GM15510 (cell line): Measurements from ENCODE around the gene AOPEP.

Experiments
- POLR2A ChIP-seq: IDR thresholded peaks from 3 replicates; pipeline ENCODE4 v1.6.1; 2011; ENCODE audit warnings: borderline replicate concordance; ENCODE audit not compliant: insufficient read length; ENCODE audit errors: extremely low read depth

The AOPEP gene

DNA sequence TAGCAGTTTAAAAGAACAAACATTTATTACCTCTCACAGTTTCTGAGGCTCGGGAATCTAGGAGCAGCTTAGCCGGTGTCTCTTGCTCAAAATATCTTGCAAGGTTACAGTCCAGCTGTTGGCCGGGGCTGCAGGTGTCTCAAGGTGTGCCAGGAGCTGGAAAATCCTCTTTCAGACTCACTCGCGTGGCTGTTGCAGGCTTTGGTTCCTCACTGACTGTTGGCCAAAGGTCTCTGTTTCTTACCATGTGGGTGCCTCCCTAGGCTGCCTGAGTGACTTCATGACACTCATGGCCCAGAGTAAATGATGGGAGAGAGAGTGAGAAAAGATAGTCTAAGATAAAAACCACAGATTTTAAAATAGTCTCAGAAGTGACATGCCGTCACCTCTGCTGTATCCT is 43.8 kb downstream of the AOPEP start:
- TF ChIP-seq POLR2A: no peak

DNA sequence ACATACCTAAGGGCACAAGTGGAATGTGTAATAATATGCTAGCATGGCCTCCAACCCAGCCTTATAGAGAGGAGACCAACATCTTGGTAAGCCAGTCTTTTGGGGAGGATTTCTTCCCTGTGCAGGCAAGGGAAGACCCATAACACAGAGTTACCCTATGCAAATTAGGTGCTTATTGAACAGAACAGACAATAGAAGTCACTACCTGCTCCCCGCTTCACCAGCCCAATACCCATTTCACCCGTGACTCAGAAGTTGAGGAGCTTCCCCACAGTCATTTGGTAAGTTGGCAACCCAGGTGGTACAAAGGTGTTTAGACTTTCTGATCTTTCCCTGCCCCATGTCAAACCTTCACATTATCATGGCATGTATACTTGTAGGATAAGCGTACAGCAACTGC is 44.6 kb downstream of the AOPEP start:
- TF ChIP-seq POLR2A: no peak

DNA sequence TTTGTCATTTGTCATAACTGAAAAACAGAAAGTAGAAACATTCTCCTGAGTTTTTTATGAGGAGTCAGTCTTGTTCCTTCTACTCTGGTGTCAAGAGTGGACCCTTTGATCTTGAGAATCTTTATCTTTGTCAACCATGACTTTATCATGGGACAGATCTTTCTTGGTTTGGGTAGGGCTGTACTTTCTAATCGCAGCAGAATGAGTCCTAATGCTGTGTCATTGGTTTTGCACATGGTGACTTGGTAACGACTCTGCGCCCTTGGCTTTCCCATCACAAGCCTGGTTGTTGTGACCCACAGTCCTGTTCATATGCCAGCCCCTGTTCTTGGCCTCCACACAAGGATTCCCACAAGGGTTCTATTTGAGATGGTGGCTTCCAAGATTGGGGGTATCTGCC is 45.6 kb downstream of the AOPEP start:
- TF ChIP-seq POLR2A: no peak

DNA sequence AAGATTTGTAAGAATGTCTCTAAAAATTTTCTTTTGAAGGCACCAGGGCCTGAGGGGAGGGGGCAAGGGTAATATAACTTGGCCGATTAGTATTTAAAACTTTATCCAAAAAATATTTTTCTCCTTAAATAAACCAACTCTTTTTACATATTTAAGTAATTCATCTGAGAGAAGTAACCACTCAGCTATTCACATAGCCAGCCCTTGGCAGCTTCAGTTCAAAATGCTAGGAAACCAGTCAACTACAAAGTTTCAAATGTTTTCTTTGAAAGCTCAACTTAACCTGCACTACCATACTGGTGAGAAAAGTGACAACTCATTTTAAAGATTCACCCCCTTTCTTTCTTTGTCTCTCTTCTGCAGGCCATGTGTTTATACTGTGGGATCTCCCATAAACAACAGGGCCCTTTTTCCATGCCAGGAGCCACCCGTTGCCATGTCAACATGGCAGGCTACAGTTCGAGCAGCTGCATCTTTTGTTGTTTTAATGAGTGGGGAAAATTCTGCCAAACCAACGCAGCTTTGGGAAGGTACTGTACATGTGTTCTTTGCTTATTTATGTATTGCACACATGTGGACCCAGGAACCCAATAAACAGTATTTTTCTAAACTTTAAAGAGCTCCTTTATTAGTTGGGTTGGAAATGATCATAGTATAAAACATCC is 46.3 kb downstream of the AOPEP start:
- TF ChIP-seq POLR2A: no peak

DNA sequence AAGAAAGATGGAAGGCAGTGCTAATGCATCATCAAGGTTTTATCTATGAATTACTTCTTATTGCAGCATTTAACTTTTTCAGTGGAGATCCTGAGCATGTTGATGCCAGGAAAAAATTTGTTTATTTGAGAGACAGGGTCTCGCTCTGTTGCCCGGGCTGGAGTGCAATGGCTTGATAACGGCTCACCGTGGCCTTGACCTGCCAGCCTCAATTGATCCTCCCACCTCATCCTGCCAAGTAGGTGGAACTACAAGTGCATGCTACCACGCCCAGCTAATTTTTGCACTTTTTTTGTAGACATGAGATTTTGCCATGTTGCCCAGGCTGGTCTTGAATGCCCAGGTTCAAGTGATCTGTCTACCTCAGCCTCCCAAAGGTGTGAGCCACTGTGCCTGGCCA is 47.2 kb downstream of the AOPEP start:
- no peak for TF ChIP-seq POLR2A

DNA sequence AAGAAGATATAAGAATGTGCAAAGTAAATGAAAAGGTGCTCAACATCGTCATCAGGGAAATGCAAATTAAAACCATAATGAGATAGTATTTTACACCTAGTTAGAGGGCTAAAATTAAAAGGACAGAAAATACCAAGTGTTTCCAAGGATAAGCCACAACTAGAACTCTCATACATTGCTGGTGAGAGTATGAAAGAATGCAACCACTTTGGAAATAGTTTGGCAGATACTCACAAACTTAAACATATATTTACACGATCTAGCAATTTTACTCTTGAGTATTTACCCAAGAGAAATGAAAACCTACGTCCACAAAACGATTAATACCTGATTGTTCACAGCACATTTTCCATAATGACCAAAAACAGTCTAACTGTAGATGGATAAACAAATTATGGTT is 51.5 kb downstream of the AOPEP start:
- no peak for TF ChIP-seq POLR2A

DNA sequence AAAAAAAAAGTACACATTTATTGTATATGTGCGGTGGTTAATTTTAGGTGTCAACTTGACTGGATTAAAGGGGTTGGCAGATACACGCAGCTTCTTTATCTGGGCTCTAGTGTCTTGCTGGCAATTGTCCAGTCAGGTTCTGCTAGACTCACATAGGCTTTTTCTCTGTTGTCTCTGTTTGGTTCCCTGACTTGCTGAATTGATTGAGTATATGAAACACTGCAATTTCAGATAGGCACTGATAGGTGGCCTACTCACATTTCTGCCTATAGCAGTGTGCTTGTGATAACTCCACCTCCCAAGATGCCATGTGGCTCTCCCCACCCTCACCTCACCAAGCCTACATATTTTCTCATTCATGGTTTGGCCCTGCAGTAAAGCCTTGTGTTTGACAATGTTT is 52.5 kb downstream of the AOPEP start:
- TF ChIP-seq POLR2A: no peak

DNA sequence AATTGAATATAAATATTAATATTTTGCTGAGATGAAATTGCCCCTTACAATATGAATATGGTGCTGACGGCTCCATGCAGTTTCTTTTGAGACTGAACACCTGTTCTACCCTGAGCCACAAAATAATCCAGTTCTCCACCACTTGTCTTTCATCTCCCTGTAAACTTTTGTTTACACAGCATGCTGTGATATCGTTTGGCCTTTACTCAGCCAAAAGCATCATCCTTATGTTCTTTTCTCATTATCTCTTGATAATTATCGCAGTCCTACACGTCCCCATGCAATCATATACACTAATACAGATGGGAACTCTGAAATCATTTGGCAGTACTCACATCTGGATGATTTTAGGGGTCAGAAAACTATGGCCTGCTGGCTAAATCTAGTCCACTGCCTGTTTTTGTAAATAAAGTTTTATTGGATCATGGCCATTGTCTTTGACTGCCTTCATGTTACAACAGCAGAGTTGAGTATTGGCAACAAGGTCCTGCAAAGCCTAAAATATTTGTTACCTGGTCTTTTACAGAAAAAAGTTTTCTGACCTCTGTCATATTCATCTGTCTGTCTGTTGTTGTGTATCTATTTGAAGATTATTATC is 53.3 kb downstream of the AOPEP start:
- no peak for TF ChIP-seq POLR2A

DNA sequence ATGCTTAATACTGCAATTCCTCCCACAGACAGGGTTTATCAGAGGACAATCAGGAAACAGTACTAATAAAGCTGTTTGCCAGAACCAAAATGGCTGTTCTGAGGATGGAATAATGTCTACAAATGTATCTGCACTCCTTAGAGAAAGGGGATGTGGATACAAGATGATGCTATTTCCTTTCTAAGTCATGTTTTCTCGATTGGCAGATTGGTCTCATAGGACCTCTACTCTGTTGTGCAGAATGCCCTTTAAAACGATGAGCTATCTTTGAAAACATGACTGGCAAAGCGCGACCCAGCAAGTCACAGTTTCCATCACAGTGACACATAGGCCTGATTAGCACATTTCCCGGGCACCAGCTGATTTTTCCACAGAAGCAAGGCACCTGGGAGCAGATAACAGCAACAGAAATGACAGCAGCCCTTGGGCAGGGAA is 54.0 kb downstream of the AOPEP start:
- TF ChIP-seq POLR2A: no peak

DNA sequence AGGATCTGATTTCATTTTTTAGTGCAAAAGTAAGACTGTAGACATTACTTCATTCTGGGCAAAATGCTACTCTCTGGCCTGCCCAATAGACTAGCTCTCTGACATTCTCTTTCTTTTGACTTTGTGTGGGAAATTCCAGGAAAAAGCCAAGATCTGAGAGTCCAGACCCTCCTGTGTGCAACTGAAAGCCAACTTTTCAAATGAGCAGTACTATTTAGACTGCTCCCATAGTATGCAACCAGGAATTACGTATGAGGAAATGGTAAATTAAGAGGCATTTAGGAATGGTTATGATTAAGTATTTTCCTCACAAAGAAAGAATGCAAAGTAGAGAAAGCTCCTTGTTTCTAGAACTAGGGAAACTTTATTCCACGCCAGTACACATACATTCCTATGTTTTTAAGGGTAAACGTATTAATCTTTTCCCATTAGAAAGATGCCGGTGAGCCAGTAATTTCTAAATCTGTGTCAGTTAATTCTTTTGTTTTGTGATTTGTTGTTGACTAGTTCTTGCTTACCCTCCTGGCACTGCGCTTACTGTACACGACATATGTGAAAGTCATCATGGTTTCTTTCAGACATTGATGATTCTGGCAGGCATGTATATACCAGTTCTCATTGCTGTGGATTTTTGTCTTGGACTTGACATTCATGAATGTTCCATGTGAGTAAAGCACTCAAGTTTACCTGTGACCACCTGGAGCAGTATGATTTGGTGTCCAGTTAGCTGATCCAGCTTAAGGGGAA is 56.0 kb downstream of the AOPEP start:
- TF ChIP-seq POLR2A: no peak

DNA sequence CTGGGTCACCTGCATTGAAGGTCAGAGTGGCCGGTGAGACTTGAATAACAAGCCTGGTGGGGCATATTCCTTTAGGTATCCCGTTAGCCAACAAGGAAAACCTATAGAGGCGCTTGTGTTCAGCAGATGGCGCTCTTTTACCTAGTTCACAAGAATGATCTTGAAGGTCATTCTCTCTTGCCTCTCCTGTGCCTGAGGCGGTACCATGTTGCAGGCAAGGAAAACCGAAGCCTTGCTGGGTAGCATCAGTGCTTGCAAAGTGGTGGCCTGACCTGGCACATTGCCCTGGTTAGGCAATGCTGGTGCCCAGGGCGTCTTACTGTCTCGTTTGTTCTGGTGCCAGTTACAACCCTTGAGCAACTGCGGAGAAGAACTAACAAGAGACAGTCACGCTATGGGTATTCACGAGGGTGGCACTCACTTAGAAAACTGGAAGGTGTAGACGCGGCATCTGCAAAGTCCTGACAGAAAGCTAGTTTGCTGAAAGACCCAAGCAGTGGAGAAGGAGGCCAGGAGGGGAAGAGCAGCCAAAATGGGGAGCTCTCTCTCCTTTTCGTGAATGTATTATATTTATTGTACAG is 56.7 kb downstream of the AOPEP start:
- no peak for TF ChIP-seq POLR2A

DNA sequence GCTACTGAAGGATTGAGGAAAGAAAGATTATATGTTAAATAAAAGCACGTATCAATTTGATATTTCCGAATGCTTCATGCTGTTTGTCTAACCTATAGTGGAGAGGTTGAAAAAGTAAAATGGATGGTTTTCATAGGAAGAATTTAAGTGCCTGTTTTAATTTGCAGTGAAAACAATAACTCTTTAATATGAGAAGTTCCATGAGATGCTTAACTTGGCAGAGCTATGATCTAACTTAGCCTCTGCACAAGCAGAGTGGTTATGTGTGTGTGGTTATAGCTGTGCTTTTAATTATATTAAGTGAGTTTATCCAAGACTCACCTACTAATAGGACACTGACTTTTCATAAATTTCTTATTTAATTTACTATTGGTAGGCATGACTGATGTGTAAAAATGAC is 57.4 kb downstream of the AOPEP start:
- TF ChIP-seq POLR2A: no peak

DNA sequence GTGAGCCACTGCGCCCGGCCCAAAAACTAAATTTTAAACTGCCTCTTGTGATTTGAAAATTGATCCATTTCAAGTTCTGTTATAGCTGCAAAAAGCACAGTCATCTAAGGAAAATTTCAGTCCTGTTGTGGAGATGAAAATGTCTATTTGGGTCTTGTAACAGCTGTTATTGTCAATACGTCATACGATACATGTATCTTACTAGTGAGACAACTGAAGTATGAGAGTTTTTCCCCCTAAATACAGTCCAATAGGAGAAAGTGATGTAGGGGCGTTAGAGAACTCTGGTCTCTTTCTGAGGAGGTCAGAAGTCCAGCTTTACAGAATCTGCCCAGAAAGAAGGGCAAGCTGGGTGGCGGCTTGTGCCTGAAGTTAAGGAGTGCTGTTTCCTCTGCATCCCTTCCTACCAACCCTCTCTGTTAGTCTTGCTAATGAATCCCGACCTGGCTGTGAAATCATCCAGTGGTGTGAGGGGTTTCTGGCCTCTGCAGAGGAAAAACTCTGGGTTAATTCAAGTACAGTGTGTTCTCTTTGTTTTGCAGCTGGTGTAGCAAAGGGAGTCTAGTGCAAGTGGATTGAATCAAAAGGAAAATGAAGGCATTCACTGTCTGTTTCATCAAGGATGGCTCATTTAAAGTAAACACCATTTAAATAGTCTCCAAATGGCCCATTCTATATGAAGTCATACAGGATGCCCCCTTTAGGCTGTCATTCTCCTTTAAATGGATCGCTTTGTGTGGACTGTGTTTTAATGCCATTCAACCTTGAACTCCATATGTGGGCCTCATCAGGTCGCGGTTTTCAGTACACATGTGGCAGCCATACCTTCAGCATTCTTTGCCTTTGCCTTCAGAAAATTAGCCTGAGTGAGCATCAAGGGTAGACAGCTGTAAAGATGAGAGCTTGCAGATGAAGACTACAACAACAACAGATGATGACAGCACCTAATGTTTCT is 59.0 kb downstream of the AOPEP start:
- TF ChIP-seq POLR2A: no peak

DNA sequence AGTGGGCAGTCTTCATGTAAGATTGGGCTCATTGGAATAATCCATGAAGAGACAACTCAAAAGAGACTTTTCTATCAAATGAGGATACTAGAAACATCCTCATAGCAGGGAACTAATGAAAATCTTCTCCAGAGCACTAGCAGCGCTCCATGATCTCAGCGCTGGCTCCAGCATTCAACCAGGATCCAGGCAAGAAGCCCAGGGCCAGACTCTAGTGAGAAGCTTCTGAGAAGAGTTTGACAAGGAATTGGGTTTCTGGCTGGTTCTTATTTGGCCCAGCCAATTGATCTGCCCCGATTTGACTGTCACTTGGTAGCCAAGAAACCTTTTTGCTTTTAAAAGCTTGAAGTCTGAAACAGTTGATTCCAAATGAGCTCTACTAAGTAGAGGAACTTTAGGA is 60.1 kb downstream of the AOPEP start:
- no peak for TF ChIP-seq POLR2A

DNA sequence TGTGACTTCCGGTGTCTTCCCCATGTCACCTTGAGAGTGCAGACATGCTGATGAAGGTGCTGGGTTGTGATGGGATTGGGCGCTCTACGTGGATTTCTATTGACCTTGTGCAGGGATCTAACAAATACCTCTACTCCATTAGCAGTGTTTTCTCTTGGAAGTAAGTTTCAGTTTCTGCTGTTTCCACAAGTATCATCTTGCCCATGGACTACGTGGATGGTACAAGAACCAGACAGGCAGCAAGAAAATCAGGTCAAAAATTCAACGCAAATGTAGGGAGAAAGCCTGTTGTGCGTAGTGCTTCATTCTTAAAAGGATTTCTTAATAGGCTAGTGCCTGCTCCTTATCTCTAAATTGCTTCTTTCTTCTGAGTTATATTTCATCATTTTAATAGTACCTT is 60.8 kb downstream of the AOPEP start:
- no peak for TF ChIP-seq POLR2A

DNA sequence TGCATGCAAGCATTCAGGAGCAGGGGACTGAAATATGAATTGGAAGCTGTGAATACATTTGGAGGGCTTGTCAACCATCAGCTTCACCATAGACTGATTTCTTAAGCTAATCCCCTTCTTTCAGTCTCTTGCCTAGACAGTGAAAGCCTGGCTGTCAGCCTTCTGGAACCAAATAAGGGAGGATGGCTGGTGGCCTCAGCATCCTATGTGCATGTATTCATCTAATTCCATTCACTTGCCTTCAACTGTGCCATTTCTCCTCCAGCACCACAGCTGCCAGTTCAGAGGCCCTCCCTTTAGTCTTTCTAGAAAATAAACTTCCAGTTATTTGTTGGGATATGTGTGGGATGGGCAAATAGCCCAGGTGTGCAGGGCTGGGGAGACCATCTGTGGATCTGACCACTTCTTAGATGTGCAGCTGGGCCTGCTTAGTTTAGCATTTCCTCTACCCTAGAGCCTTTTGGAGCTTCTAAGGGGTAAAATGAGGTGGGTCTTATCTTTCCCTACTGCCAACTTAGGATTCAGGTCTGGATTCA is 62.1 kb downstream of the AOPEP start:
- no peak for TF ChIP-seq POLR2A
